Neuronal stem cell (in vitro differentiated cells): ENCODE measurements around the gene CNTLN.

Experiments used
- DNase-seq: peaks from one replicate; pipeline ENCODE4 v3.0.0-alpha.2; 2013; ENCODE audit warnings: low spot score
- H2AFZ ChIP-seq: one replicate; pipeline ENCODE4 v1.6.1; 2013; ENCODE audit warnings: mild to moderate bottlenecking, low read length, inconsistent platforms
- H2AK5ac ChIP-seq: 2 replicates; pipeline ENCODE4 v1.6.1; 2013; ENCODE audit warnings: low read depth, mild to moderate bottlenecking, inconsistent platforms, low read length, moderate library complexity, mixed read lengths
- H2BK120ac ChIP-seq: 2 replicates; pipeline ENCODE4 v1.6.1; 2013; ENCODE audit warnings: low read depth, mild to moderate bottlenecking, inconsistent platforms, low read length, moderate library complexity, mixed read lengths
- H2BK12ac ChIP-seq: one replicate; pipeline ENCODE4 v1.6.1; 2013; ENCODE audit warnings: low read length, inconsistent platforms
- H2BK15ac ChIP-seq: 2 replicates; pipeline ENCODE4 v1.6.1; 2013; ENCODE audit warnings: mild to moderate bottlenecking, low read length, inconsistent platforms, mixed read lengths
- H2BK5ac ChIP-seq: one replicate; pipeline ENCODE4 v1.6.1; 2013; ENCODE audit warnings: inconsistent platforms, mild to moderate bottlenecking, low read length, moderate library complexity
- H3K14ac ChIP-seq: one replicate; pipeline ENCODE4 v1.6.1; 2013; ENCODE audit warnings: low read length, inconsistent platforms
- H3K18ac ChIP-seq: 2 replicates; pipeline ENCODE4 v1.6.1; 2013; ENCODE audit warnings: low read length, inconsistent platforms
- H3K23ac ChIP-seq: 2 replicates; pipeline ENCODE4 v1.6.1; 2013; ENCODE audit warnings: low read depth, mild to moderate bottlenecking, mixed read lengths, low read length, inconsistent platforms; ENCODE audit not compliant: poor library complexity
- H3K27ac ChIP-seq: replicated peaks from 3 replicates; pipeline ENCODE4 v1.5.1; 2013; ENCODE audit warnings: low read length, inconsistent platforms
- H3K27me3 ChIP-seq, 3 experiments: 2 replicates each; pipeline ENCODE4 v1.6.1; 2013; ENCODE audit warnings: low read length in 3 of 3, mild to moderate bottlenecking in 2 of 3, inconsistent platforms in 1 of 3, low read depth in 1 of 3, mixed read lengths in 1 of 3, moderate library complexity in 1 of 3; ENCODE audit not compliant: control insufficient read depth in 3 of 3, insufficient read depth in 3 of 3
- H3K36me3 ChIP-seq, 2 donors: replicated peaks in 1 of 2; 2 replicates each; pipeline ENCODE4 v1.6.1; 2013; ENCODE audit warnings: low read length in 2 of 2; ENCODE audit not compliant: control insufficient read depth in 2 of 2, insufficient read depth in 2 of 2
- H3K4ac ChIP-seq: 2 replicates; pipeline ENCODE4 v1.6.1; 2013; ENCODE audit warnings: inconsistent platforms, mild to moderate bottlenecking, low read length, moderate library complexity
- H3K4me1 ChIP-seq, 2 donors: 1 replicate in 1 of 2; 2 replicates in 1 of 2; pipeline ENCODE4 v1.6.1; 2013; ENCODE audit warnings: low read length in 2 of 2, low read depth in 1 of 2; ENCODE audit not compliant: control insufficient read depth in 2 of 2, insufficient read depth in 1 of 2
- H3K4me2 ChIP-seq: one replicate; pipeline ENCODE4 v1.6.1; 2013; ENCODE audit warnings: mild to moderate bottlenecking, low read length, inconsistent platforms; ENCODE audit not compliant: insufficient read depth, poor library complexity, severe bottlenecking
- H3K4me3 ChIP-seq, 2 donors: 2 replicates each; pipeline ENCODE4 v1.5.1; 2013; ENCODE audit warnings: low read length in 2 of 2, mild to moderate bottlenecking in 2 of 2, inconsistent platforms in 1 of 2, moderate library complexity in 1 of 2
- H3K79me1 ChIP-seq: one replicate; pipeline ENCODE4 v1.6.1; 2013; ENCODE audit warnings: low read depth, mild to moderate bottlenecking, inconsistent platforms, low read length, moderate library complexity
- H3K9ac ChIP-seq: one replicate; pipeline ENCODE4 v1.6.1; 2013; ENCODE audit warnings: mild to moderate bottlenecking, low read depth, low read length, inconsistent platforms; ENCODE audit not compliant: poor library complexity
- H3K9me3 ChIP-seq, 2 donors: replicated peaks in 1 of 2; 2 replicates each; pipeline versions ENCODE3 to v1.6.1; 2013; ENCODE audit warnings: low read length in 2 of 2, mild to moderate bottlenecking in 2 of 2, inconsistent platforms in 1 of 2, low read depth in 1 of 2, mixed read lengths in 1 of 2, moderate library complexity in 1 of 2; ENCODE audit not compliant: control insufficient read depth in 2 of 2, insufficient read depth in 1 of 2
- H4K8ac ChIP-seq: one replicate; pipeline ENCODE4 v1.6.1; 2013; ENCODE audit warnings: low read depth, mild to moderate bottlenecking, inconsistent platforms, low read length, moderate library complexity
- H4K91ac ChIP-seq: one replicate; pipeline ENCODE4 v1.6.1; 2013; ENCODE audit warnings: low read length, low read depth, mild to moderate bottlenecking, inconsistent platforms; ENCODE audit not compliant: poor library complexity
- WGBS, 2 donors: extraction: QIAGEN DNeasy Blood & Tissue Kit; methylation state at CpG; one replicate each; pipeline ENCODE4 v1.1.7; 2013; ENCODE audit warnings: missing lambda C conversion rate in 2 of 2, mixed read lengths in 1 of 2; ENCODE audit not compliant: insufficient read length in 2 of 2, insufficient replicate concordance in 1 of 2; ENCODE audit errors: extremely low coverage in 2 of 2; 5-methylcytosine and 5-hydroxymethylcytosine counted together

Gene CNTLN

GRCh38 chr9:17532461-17532860, 397.6 kb downstream of the CNTLN start:
- no peak overlapping the region for H3K4me2 ChIP-seq
- no peaks in the 10 kb centered on the region for H3K79me1 ChIP-seq
- no CpG with 5 or more reads among the region's 6 CpGs for WGBS, 2 donors
- H2BK120ac ChIP-seq = no peak overlapping the region
- H3K14ac ChIP-seq = no peak overlapping the region
- H3K23ac ChIP-seq = no peak overlapping the region
- no peak overlapping the region for H4K8ac ChIP-seq
- H2AK5ac ChIP-seq = no peak overlapping the region
- H3K4me3 ChIP-seq = no peak overlapping the region
- H3K4me1 ChIP-seq = no peaks in the 10 kb centered on the region
- no peak overlapping the region for H3K27ac ChIP-seq
- no peak overlapping the region for H2AFZ ChIP-seq
- no peak overlapping the region for H3K18ac ChIP-seq
- no peak overlapping the region for H2BK15ac ChIP-seq
- DNase-seq = no peak
- no peaks in the 10 kb centered on the region for H3K27me3 ChIP-seq
- H3K9ac ChIP-seq = no peak overlapping the region
- no peaks in the 10 kb centered on the region for H3K36me3 ChIP-seq
- no peak overlapping the region for H2BK5ac ChIP-seq
- no peak overlapping the region for H3K4ac ChIP-seq
- no peak overlapping the region for H4K91ac ChIP-seq
- no peak overlapping the region for H2BK12ac ChIP-seq
- H3K9me3 ChIP-seq = no peaks in the 10 kb centered on the region

GRCh38 chr9:17535176-17535575, 400.3 kb downstream of the CNTLN start:
- Histone ChIP-seq H2BK120ac (no peak overlapping the region), H3K4me2 (no peak overlapping the region), H3K23ac (no peak overlapping the region), H3K36me3 (no peaks in the 10 kb centered on the region), H2BK12ac (no peak overlapping the region), H3K4ac (no peak overlapping the region), H3K4me1 (no peaks in the 10 kb centered on the region), H2BK5ac (no peak overlapping the region), H3K9ac (no peak overlapping the region), H2BK15ac (no peak overlapping the region), H3K9me3 (no peaks in the 10 kb centered on the region), H3K14ac (no peak overlapping the region), H4K8ac (no peak overlapping the region), H2AFZ (no peak overlapping the region), H3K27me3 (no peaks in the 10 kb centered on the region), H4K91ac (no peak overlapping the region), H3K18ac (no peak overlapping the region), H3K79me1 (no peaks in the 10 kb centered on the region), H3K27ac (no peak overlapping the region), H3K4me3 (no peak overlapping the region), H2AK5ac (no peak overlapping the region)
- DNase-seq = no peak
- WGBS, 2 donors = no CpG with 5 or more reads among the region's 3 CpGs

DNA sequence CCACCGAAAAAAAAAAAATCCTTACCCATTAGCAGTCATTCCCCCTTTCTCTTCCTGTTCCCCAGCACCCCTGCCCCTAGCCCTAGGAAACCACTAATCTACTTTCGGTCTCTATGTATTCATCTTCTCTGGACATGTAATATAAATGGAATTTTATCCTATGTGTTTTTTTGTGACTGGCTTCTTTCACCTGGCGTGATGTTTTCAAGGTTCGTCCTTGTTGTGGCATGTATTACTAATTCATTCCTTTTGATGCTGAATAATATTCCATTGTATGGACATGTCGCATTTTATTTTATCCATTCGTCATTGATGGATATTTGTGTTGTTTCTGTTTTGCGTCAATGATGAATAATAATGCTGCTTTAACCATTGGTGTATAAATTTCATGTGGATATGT, 401.2 kb downstream of the CNTLN start:
- Histone ChIP-seq H3K27ac (no peak overlapping the region), H3K27me3 (no peaks in the 10 kb centered on the region), H4K91ac (no peak overlapping the region), H3K4me2 (no peak overlapping the region), H3K18ac (no peak overlapping the region), H3K9me3 (no peaks in the 10 kb centered on the region), H2BK12ac (no peak overlapping the region), H2BK5ac (no peak overlapping the region), H2AFZ (no peak overlapping the region), H2BK120ac (no peak overlapping the region), H3K23ac (no peak overlapping the region), H3K4ac (no peak overlapping the region), H3K14ac (no peak overlapping the region), H4K8ac (no peak overlapping the region), H3K4me1 (no peaks in the 10 kb centered on the region), H3K36me3 (no peaks in the 10 kb centered on the region), H2AK5ac (no peak overlapping the region), H3K79me1 (no peaks in the 10 kb centered on the region), H3K9ac (no peak overlapping the region), H2BK15ac (no peak overlapping the region), H3K4me3 (no peak overlapping the region)
- DNase-seq = no peak
- 100% methylated on average over 1 of the region's 7 CpGs; no CpG with 5 or more reads in 1 of the 2 donors for WGBS, 2 donors

DNA sequence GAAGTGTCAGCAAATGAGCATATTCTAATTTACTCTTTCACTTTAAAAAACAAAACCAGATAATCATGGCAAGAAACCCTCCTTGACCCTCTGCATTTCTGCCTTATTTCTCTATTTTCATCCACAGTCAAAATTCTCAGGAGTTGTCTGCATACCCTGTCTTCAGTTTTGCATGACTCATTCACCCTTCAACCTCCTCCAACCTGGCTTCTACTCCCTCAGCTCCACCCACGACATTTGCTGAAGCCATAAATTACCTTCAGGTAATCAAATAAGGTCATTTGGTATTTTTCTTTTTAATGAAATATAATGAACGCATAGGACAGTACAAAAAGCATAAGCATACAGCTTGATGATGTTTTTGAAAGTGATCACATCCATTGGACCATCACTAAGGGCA, 416.2 kb downstream of the CNTLN start:
- Histone ChIP-seq H4K8ac (no peak overlapping the region), H2BK5ac (no peak overlapping the region), H4K91ac (no peak overlapping the region), H3K4me3 (no peak overlapping the region), H3K9me3 (no peaks in the 10 kb centered on the region), H3K18ac (no peak overlapping the region), H3K4ac (no peak overlapping the region), H2AK5ac (no peak overlapping the region), H3K4me2 (no peak overlapping the region), H3K27me3 (no peaks in the 10 kb centered on the region), H3K23ac (no peak overlapping the region), H3K36me3 (no peaks in the 10 kb centered on the region), H3K9ac (no peak overlapping the region), H2BK12ac (no peak overlapping the region), H3K27ac (no peak overlapping the region), H2BK120ac (no peak overlapping the region), H3K79me1 (no peaks in the 10 kb centered on the region), H3K4me1 (no peaks in the 10 kb centered on the region), H2AFZ (no peak overlapping the region), H3K14ac (no peak overlapping the region), H2BK15ac (no peak overlapping the region)
- WGBS, 2 donors = no CpG with 5 or more reads among the region's 2 CpGs
- no peak for DNase-seq
